ENCODE measurements around the gene SCT.
A peak's percentile ranks its signal among the peaks of the same experiment; 100 is the strongest.
"Not testable (repeated sequence)": the region's sequence is repeated elsewhere in the genome, so short reads cannot be mapped to it uniquely, and the experiment has no call there.

The SCT gene

DNA sequence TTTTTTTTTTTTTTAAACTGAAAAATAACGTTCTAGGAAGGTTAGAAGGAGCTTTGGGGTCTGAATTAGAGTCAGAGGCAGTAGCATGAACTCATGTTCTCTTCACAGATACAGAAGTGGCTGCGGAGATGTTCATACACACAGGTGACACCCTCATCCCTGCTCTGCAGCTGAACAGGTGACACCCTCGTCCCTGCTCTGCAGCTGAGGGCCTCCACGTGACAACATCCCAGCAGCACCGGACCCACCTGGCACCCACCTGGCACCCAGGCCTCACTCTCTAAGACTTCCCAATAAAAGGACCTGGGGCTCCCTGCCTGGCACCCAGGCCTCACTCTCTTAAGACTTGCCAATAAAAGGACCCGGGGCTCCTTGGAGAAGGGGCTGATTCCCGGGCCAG is 29.9 kb upstream of the SCT start:
- TF ChIP-seq, protein P1, sequence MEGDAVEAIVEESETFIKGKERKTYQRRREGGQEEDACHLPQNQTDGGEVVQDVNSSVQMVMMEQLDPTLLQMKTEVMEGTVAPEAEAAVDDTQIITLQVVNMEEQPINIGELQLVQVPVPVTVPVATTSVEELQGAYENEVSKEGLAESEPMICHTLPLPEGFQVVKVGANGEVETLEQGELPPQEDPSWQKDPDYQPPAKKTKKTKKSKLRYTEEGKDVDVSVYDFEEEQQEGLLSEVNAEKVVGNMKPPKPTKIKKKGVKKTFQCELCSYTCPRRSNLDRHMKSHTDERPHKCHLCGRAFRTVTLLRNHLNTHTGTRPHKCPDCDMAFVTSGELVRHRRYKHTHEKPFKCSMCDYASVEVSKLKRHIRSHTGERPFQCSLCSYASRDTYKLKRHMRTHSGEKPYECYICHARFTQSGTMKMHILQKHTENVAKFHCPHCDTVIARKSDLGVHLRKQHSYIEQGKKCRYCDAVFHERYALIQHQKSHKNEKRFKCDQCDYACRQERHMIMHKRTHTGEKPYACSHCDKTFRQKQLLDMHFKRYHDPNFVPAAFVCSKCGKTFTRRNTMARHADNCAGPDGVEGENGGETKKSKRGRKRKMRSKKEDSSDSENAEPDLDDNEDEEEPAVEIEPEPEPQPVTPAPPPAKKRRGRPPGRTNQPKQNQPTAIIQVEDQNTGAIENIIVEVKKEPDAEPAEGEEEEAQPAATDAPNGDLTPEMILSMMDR (IDR thresholded peaks at IDR 0.05), result no peak
- peaks cover 44% of the 10 kb centered on the region for H3K36me3 ChIP-seq

DNA sequence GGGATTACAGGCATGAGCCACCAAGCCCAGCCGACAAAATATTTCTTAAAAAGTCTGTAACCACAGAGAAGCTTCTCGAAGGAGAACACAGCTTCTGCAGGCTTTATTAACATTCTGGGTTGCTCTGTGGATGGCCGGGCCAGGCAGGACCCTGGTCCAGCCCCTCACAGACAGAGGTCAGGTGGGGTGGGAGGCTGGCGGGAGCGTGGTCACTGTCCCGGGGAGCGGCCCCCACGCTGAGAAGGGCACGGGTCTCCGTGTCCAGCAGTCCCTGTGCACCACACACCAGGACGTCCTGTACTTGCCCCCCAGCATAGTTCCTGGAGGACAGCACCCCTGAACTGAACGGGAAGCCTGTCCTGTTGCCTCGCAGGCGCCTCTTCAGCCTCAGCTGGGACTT is 29.4 kb upstream of the SCT start:
- Histone ChIP-seq H3K4me1 (ENCODE audit: control insufficient read depth in 1 of 2, insufficient read depth in 1 of 2, low read depth in 1 of 2, low read length in 1 of 2) (no peaks in the 10 kb centered on the region), H3K27ac (no peak overlapping the region), H3K4me3 (ENCODE audit: low read depth in 1 of 2, low read length in 1 of 2) (no peak overlapping the region), H3K27me3 (no peaks in the 10 kb centered on the region), H3K36me3 (peaks cover 45% of the 10 kb centered on the region), H3K9me3 (no peaks in the 10 kb centered on the region)
- TF ChIP-seq, protein P1 (IDR thresholded peaks at IDR 0.05), result no peak

More for the DNA sequence above, 29.9 kb upstream of the SCT start:
- no peaks in the 10 kb centered on the region for H3K9me3 ChIP-seq
- H3K4me1 ChIP-seq (ENCODE audit: control insufficient read depth in 1 of 2, insufficient read depth in 1 of 2, low read depth in 1 of 2, low read length in 1 of 2), result no peaks in the 10 kb centered on the region
- no peak overlapping the region for H3K27ac ChIP-seq
- no peaks in the 10 kb centered on the region for H3K27me3 ChIP-seq
- H3K4me3 ChIP-seq (ENCODE audit: low read depth in 1 of 2, low read length in 1 of 2), result no peak overlapping the region

DNA sequence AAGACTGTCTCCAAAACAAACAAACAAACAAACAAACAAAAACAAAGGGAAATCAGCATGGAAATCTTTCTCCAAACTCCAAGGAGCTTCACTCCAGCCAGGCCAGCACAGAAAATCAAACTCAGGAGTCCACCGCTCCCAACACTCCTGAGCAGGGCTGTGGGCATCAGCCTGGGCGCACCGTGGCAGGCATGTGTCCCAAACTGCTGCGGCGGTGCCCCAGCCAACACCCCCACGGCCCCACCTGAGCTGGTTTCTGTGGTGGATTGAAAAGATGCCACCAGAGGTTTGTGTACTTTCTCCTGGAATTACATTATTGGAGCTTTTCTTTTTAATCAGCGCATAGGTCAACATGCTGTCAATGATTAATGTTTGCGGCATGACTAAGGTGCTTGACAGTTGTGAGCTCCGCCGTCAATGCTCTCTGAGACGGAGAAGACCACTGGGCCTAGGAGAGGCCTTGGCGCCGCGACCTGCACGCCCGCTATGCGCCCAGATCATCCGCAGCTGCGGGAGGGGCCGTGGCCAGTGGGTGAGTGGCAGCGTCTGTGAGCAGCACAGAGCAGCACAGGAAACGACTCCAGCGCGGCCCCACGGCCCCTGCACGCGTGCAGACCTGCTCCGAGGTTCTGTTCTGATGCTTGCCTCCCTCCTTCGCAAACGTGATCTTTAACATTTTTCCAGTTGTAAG is 28.2 kb upstream of the SCT start:
- no peaks in the 10 kb centered on the region for H3K9me3 ChIP-seq
- no peaks in the 10 kb centered on the region for H3K4me1 ChIP-seq (ENCODE audit: control insufficient read depth in 1 of 2, insufficient read depth in 1 of 2, low read depth in 1 of 2, low read length in 1 of 2)
- no peak overlapping the region for H3K27ac ChIP-seq
- no peak overlapping the region for H3K4me3 ChIP-seq (ENCODE audit: low read depth in 1 of 2, low read length in 1 of 2)
- H3K36me3 ChIP-seq, result peaks cover 48% of the 10 kb centered on the region
- TF ChIP-seq, protein P1 (IDR thresholded peaks at IDR 0.05), result no peak
- H3K27me3 ChIP-seq, result no peaks in the 10 kb centered on the region

DNA sequence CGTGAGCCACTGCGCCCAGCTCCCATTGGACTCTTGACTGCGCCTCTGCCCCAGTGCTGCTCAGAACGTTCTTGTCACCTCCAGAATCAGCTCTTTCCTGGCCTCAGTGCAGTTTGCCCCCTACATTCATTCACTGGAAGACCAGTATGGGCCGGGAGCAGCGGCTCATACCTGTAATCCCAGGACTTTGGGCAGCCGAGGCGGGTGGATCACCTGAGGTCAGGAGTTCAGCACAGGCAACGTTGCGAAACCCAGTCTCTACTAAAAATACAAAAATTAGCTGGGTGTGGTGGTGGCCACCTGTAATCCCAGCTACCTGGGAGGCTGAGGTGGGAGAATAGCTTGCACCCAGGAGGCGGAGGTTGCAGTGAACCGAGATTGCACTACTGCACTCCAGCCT is 27.5 kb upstream of the SCT start:
- H3K27me3 ChIP-seq, result not testable (repeated sequence)

DNA sequence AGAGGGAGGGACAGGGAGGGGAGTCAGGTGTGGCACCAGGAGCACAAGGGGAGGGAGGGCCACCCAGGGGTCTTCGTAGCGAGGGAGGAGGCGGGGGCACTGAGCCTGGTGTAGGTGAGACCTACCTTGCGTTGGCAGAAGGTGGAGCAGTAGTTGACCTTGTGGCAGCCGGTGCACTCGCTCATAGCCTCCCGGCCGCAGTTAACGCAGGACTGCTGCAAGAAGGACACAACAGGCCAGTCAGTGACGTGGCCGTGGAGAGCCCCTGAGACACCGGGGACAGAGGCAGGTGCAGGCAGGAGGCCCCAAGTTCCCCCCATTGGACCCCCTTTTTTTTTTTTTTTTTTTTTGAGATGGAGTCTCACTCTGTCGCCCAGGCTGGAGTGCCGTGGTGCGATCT is 26.9 kb upstream of the SCT start:
- H3K36me3 ChIP-seq, result peaks cover 37% of the 10 kb centered on the region
- no peak overlapping the region for H3K4me3 ChIP-seq (ENCODE audit: low read depth in 1 of 2, low read length in 1 of 2)
- H3K27me3 ChIP-seq, result no peaks in the 10 kb centered on the region
- H3K4me1 ChIP-seq (ENCODE audit: control insufficient read depth in 1 of 2, insufficient read depth in 1 of 2, low read depth in 1 of 2, low read length in 1 of 2), result no peaks in the 10 kb centered on the region
- H3K27ac ChIP-seq, result no peak overlapping the region
- H3K9me3 ChIP-seq, result no peaks in the 10 kb centered on the region
- TF ChIP-seq, protein P1 (IDR thresholded peaks at IDR 0.05), result no peak

More for the DNA sequence above, 27.5 kb upstream of the SCT start:
- H3K9me3 ChIP-seq; H3K4me1 ChIP-seq (ENCODE audit: control insufficient read depth in 1 of 2, insufficient read depth in 1 of 2, low read depth in 1 of 2, low read length in 1 of 2); H3K4me3 ChIP-seq (ENCODE audit: low read depth in 1 of 2, low read length in 1 of 2); H3K27ac ChIP-seq: not testable (repeated sequence)
- peaks cover 41% of the 10 kb centered on the region for H3K36me3 ChIP-seq

DNA sequence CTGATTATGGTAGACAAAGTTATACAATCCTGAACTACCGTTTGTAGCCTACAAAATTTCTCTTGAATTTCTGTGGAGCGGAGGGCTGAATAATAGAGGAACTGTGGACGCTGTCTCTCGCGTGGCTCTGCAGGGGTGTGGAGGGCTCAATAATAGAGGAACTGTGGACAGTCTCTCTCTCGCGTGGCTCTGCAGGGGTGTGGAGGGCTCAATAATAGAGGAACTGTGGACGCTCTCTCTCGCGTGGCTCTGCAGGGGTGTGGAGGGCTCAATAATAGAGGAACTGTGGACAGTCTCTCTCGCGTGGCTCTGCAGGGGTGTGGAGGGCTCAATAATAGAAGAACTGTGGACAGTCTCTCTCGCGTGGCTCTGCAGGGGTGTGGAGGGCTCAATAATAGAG is 26.2 kb upstream of the SCT start:
- not testable (repeated sequence) for H3K27me3 ChIP-seq; H3K4me1 ChIP-seq (ENCODE audit: control insufficient read depth in 1 of 2, insufficient read depth in 1 of 2, low read depth in 1 of 2, low read length in 1 of 2); H3K9me3 ChIP-seq; H3K4me3 ChIP-seq (ENCODE audit: low read depth in 1 of 2, low read length in 1 of 2)
- peaks cover 31% of the 10 kb centered on the region for H3K36me3 ChIP-seq
- H3K27ac ChIP-seq, result peak overlapping the region; percentile 13
